Effector memory CD4-positive, alpha-beta T cell (primary cell): ENCODE results near the gene RABAC1.
A peak's percentile ranks its signal among the peaks of the same experiment; 100 is the strongest.
"Not testable (repeated sequence)": the region's sequence is repeated elsewhere in the genome, so short reads cannot be mapped to it uniquely, and the experiment has no call there.

ENCODE experiments used
- DNase-seq, 3 donors: peaks; one replicate each; pipeline ENCODE4 v3.0.0-alpha.2; 2020
- H3K27ac ChIP-seq: 2 replicates; pipeline ENCODE4 v1.7.0; 2013; ENCODE audit warnings: mild to moderate bottlenecking, low read length, moderate library complexity; ENCODE audit not compliant: insufficient read depth, poor library complexity, severe bottlenecking
- H3K27me3 ChIP-seq: replicated peaks from 2 replicates; pipeline ENCODE4 v1.7.0; 2013; ENCODE audit warnings: mild to moderate bottlenecking, low read length; ENCODE audit not compliant: insufficient read depth, control insufficient read depth, poor library complexity, severe bottlenecking
- H3K36me3 ChIP-seq: 2 replicates; pipeline ENCODE4 v1.7.0; 2013; ENCODE audit warnings: mild to moderate bottlenecking, low read length, moderate library complexity; ENCODE audit not compliant: control insufficient read depth, insufficient read depth
- H3K4me1 ChIP-seq: 2 replicates; pipeline ENCODE4 v1.7.0; 2013; ENCODE audit warnings: low read length, mild to moderate bottlenecking; ENCODE audit not compliant: control insufficient read depth, insufficient read depth, poor library complexity, severe bottlenecking
- H3K4me3 ChIP-seq: 2 replicates; pipeline ENCODE4 v1.7.0; 2013; ENCODE audit warnings: low read length, low read depth, mild to moderate bottlenecking; ENCODE audit not compliant: insufficient read depth, poor library complexity, severe bottlenecking
- H3K9me3 ChIP-seq: 2 replicates; pipeline ENCODE4 v1.7.0; 2013; ENCODE audit warnings: mild to moderate bottlenecking, low read length, moderate library complexity; ENCODE audit not compliant: control insufficient read depth

Gene RABAC1

GRCh38 chr19:41997121-41997850 is 38.2 kb upstream of the RABAC1 start:
- peaks cover 19% of the 10 kb centered on the region for H3K4me1 ChIP-seq
- no peak overlapping the region for H3K4me3 ChIP-seq
- DNase-seq, result no peak
- peaks cover 32% of the 10 kb centered on the region for H3K27me3 ChIP-seq
- H3K9me3 ChIP-seq, result no peaks in the 10 kb centered on the region
- H3K27ac ChIP-seq, result no peak overlapping the region
- H3K36me3 ChIP-seq, result no peaks in the 10 kb centered on the region

DNA sequence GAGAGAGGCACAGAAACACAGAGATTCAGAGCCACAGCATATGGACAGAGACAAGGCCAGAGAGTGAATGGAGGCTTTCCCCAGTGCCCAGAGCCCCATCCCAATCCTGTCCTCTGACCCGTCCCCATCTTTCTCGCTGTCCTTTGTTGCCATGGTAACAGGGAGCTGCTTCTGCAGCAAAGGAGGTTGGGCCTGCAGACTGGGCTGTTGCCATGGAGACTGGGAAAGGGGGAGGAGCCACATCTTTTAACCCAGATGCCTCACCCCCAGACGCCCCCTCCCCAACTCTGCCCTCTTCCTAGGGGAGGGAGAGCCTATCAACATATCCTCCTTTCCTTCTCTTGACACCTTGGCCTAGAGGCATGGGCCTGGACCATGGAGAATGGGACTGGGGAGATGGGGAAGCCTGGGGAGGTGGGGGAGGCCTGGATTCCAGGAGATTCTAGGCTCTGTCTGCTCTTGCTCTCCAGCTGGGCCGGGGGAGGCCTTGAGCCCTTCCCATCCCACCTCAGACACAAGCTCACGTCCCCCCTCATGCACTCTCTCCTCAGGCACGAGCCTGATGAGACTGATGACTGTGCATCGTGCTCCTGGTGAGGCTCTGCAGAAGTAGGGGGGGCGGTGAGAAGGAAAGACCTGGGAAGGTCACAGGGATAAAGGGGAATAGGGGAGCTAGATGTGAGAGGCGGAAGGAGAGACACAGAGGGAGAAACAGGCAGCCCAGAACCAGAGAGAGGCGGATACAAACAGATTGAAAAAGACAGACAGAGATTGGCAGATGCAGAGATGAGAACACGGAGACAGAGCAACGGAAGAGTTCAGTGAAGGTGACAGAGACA is 37.1 kb upstream of the RABAC1 start:
- H3K4me3 ChIP-seq, result no peak overlapping the region
- peaks cover 32% of the 10 kb centered on the region for H3K27me3 ChIP-seq
- no peaks in the 10 kb centered on the region for H3K9me3 ChIP-seq
- H3K36me3 ChIP-seq, result no peaks in the 10 kb centered on the region
- no peak for DNase-seq
- H3K27ac ChIP-seq, result no peak overlapping the region
- peaks cover 19% of the 10 kb centered on the region for H3K4me1 ChIP-seq

- H3K27ac ChIP-seq, result no peak overlapping the region
- H3K9me3 ChIP-seq, result no peaks in the 10 kb centered on the region
- DNase-seq, result no peak
- H3K4me3 ChIP-seq, result no peak overlapping the region
- no peaks in the 10 kb centered on the region for H3K36me3 ChIP-seq
- peaks cover 19% of the 10 kb centered on the region for H3K4me1 ChIP-seq
- peaks cover 32% of the 10 kb centered on the region for H3K27me3 ChIP-seq
Measured at GRCh38 chr19:41994994-41995958, 36.2 kb upstream of the RABAC1 start.

- Histone ChIP-seq H3K9me3 (no peaks in the 10 kb centered on the region), H3K4me3 (peak overlapping the region; percentile 48), H3K4me1 (peaks cover 19% of the 10 kb centered on the region), H3K27me3 (peaks cover 32% of the 10 kb centered on the region), H3K27ac (no peak overlapping the region), H3K36me3 (no peaks in the 10 kb centered on the region)
- peak in 1 of 3 donors; percentile 3 for DNase-seq
Measured at GRCh38 chr19:41994521-41994971, 35.4 kb upstream of the RABAC1 start.

DNA sequence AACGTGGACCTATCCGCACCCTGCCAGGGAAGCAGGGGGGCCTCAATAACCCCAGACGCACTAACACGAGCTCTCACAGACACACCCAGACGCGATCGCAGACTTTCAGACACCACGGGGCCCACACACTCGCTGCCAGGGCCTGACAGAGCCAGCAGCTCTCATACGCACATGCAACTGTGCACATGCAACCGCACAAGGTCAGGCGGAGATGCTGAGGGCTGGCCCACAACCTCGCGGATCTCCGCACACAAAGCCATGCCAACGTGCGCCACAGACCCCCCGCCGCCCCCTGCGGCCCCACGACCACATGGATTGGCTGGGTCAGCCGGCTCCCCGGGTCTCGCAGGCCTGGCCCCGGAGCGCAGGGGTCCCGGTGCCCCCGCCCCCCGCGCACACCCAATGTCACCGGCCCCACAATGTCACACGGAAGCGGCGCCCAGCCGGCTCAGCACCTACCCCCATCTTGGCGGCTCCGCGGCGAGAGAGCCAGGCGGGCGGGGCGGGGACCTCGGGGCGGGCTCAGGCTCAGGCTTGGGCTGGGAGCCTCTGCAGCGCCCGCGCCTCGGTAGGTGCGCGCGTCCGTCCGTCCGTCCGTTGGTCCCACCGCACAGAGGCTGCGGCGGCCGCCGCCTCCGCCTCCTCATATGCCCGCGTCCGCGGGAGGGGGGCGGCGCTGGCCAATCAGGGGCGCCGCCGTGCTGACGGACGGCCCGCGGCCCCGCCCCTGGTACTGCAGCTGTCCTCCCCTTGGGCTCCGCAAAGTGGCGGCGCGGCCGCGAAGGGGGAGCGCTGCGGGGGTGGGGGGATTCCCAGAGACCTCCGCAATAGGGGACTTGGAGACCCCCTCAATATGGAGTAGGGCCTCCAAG is 34.7 kb upstream of the RABAC1 start, which contains the start of gene ATP1A3:
Gene ATP1A3, minus strand, starts transcription at position 619 of the 872 bp plus-strand sequence. Its CDS starts 154 bp downstream, at position 465.
- peaks cover 25% of the 10 kb centered on the region for H3K27me3 ChIP-seq
- peak within 1 kb of the TSS; percentile 48 for H3K4me3 ChIP-seq
- peaks cover 19% of the 10 kb centered on the region for H3K4me1 ChIP-seq
- no peaks in the 10 kb centered on the region for H3K36me3 ChIP-seq
- no peak within 1 kb of the TSS for H3K27ac ChIP-seq
- H3K9me3 ChIP-seq, result no peaks in the 10 kb centered on the region
- peak; percentile 32 to 47 (median 44) for DNase-seq

- H3K9me3 ChIP-seq, H3K27ac ChIP-seq, H3K4me3 ChIP-seq, H3K36me3 ChIP-seq, DNase-seq: not testable (repeated sequence)
- H3K27me3 ChIP-seq, result peaks cover 12% of the 10 kb centered on the region
- peaks cover 10% of the 10 kb centered on the region for H3K4me1 ChIP-seq
Measured at GRCh38 chr19:41991925-41992569, 32.9 kb upstream of the RABAC1 start.

GRCh38 chr19:41991025-41991424 is 31.9 kb upstream of the RABAC1 start:
- H3K27me3 ChIP-seq, result peaks cover 3% of the 10 kb centered on the region
- no peak overlapping the region for H3K27ac ChIP-seq
- no peak overlapping the region for H3K4me3 ChIP-seq
- no peaks in the 10 kb centered on the region for H3K36me3 ChIP-seq
- peaks cover 10% of the 10 kb centered on the region for H3K4me1 ChIP-seq
- no peaks in the 10 kb centered on the region for H3K9me3 ChIP-seq
- no peak for DNase-seq

DNA sequence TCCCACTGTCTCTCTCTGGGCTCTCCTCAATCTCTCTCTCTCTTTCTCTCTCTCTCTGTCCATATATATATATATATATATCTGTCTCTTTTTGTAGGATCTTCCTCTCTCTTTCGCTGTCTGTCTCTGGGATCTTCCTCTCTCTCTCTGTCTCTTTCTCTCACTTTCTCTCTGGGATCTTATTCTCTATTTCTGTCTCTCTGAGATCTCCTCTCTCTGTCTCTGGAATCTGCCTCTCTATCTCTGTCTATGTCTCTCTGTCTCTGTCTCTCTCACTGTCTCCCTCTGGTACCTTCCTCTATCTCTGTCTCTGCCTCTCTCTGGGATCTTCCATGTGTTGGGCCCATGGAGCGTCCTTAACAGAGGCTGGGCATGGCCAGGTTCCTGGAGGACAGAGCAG is 31.5 kb upstream of the RABAC1 start:
- Histone ChIP-seq H3K4me3 (no peak overlapping the region), H3K27me3 (peaks cover 1% of the 10 kb centered on the region), H3K27ac (no peak overlapping the region), H3K36me3 (no peaks in the 10 kb centered on the region), H3K4me1 (peaks cover 10% of the 10 kb centered on the region), H3K9me3 (no peaks in the 10 kb centered on the region)
- no peak for DNase-seq
